Peyer's patch (tissue), 4 donors: ENCODE measurements around the gene CLCN7.

ENCODE experiments used
- CTCF ChIP-seq, 6 experiments: fragments of 450-650 bp in 4 of 6; fragments of 200-600 bp in 2 of 6; sonication (generic) in 1 of 6; IDR thresholded peaks; one replicate each; pipeline ENCODE4 v1.5.1; 2017 to 2019; ENCODE audit warnings: antibody characterized with exemption in 6 of 6, mild to moderate bottlenecking in 3 of 6, moderate library complexity in 1 of 6
- POLR2A ChIP-seq, 2 donors: fragments of 450-650 bp; IDR thresholded peaks; one replicate each; pipeline ENCODE4 v1.5.1; 2017; ENCODE audit warnings: antibody characterized with exemption in 2 of 2, mild to moderate bottlenecking in 2 of 2, moderate library complexity in 2 of 2

- TF ChIP-seq CTCF (IDR thresholded peaks at IDR 0.05) (no peak), POLR2A (IDR thresholded peaks at IDR 0.05) (no peak)
Observed at GRCh38 chr16:1449201-1449788, 25.5 kb downstream of the CLCN7 start.
